Fibroblast of skin of back (primary cell): ENCODE data around the gene ATP6V0D1.

Experiments
- DNase-seq: peaks from one replicate; pipeline ENCODE4 v3.0.0-alpha.2; 2013

ATP6V0D1 gene

DNA sequence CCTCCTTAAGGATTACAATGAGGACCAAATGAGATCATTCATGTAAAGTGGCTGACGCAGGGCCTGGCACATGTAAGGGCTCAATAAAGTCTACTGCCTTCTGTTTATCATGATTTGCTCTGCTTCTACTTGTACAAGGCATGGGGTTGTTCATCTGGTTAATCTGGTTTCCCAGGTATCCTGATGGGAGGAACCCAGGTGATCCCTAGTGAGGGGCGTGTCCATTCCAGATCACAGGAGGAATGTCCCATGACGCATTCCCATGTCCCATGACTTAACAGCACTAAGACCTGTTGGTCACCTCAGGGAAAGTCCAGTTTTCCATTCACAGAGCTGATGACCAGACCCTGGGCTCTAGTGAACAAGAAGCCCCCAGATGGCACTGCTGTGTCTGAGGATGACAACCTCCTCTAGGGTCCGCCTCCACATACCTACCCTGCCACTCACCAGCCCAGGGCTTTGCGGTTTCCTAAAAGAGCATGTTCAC is 76.2 kb downstream of the ATP6V0D1 start:
- DNase-seq, result no peak

DNA sequence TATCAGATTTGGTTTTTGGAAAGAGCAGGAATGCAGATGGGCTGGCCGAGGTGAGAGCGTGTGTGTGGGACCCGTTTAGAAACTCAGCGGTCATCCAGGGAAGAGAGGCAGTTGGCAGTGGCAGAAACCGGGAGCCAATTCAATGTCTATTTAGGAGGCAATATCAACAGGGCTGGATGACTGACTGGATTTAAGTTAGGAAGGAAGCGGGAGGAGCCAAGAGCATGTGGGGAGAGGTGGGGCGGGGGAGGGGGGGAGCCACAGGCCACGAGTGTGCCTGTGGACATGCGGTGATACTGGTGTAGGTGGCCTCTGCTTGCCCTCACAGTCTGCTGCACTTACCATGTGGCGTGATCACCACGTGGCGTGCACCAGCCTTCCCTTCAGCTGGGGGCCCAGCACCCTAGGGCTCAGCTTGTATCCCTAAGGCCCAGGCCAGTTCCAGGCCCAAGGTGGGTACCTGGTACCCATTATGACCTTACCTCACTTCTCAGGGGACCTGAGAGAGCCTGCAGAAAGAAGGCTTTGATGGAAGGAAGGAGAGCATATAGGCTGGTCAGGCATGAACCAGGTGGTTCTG is 76.9 kb downstream of the ATP6V0D1 start:
- DNase-seq, result no peak

DNA sequence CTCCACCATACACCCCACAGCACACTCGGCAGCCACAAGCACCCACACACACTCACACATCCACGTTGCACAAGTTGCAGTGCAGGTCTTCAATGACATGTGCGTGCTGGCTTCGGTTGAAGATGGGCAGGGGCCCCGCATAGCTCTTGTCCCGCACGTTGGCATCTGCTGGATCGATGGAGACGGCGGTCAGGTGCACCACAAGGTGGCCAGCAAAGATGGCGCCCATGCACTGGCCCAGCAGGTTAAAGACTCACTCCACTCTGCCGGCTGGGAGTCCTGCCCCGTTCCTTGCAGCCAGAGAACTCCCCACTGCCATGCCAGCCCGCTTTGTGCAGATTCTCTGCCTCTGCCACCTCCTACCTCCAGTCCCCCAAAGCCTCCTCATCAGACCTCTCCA is 80.1 kb downstream of the ATP6V0D1 start:
- DNase-seq, result no peak

DNA sequence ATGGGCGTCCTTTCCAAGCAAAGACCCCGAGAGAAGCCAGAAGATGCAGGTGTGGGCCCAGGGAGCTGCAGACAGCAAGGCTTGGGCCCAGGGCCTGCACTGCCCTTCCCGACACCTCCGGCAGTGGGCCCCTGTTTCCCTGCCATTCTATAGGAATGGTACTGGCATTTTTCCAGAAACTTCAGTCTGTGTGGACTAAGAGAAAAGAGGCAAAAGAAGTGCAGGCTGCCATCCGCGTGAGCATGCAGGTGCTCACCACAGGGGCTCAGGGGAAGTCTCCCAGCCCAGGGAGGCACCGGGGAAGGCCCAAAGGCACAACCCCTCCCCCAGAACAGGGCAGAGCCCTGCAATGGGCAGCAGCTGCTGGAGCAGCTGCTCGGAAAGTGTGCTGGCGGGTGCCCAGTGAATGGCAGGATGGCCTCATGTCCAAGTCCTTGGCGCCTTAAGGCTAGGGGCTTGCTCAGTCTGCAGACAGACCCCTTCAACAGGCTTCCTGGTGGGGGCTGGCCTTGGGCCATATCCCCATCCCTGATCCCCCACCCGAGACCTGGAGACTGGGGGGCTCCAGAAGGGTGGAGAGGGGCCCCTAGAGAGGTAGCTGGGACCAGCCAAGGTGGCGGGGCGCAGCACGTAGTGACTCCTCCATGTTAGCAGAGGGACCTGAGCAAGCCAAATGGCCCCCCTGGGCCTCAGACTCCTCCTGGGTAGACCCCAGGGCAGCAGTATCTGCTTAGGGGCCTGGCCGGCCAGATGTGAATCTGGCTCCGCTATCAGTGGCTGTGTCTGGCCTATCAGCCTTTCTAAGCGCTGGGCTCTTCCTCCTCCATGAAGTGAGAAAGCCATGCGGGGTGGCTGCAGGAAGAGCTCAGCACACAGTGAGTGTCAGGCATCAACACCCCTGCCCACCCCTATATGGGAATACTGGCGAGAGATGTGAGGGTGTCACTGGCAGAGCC is 80.9 kb downstream of the ATP6V0D1 start:
- DNase-seq, result no peak

DNA sequence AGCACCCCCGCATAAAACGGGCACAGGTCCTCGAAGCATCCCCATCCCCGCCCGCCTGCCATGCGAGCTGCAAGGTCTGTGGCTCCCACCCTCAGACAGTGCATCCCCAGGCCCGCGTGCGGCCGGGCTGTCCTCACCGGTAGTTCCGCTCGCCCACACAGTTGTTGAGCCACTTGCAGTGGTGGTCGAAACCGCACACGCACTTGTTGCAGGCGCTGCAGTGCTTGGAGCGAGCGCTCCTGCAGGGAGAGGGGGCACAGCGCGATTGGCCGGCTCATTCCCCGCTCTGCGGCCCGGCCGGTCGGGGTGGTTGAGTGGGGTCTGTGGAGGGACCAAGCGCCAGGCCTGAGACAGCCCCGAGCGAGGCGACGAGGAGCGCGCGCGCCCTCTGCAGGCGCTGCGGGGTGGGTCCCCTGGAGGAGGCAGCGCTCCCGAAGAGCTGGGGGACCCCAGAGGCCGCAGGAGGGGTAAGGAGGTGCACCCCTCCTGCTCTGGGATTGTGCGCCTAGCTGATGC is 81.7 kb downstream of the ATP6V0D1 start:
- DNase-seq, result peak; percentile 18

DNA sequence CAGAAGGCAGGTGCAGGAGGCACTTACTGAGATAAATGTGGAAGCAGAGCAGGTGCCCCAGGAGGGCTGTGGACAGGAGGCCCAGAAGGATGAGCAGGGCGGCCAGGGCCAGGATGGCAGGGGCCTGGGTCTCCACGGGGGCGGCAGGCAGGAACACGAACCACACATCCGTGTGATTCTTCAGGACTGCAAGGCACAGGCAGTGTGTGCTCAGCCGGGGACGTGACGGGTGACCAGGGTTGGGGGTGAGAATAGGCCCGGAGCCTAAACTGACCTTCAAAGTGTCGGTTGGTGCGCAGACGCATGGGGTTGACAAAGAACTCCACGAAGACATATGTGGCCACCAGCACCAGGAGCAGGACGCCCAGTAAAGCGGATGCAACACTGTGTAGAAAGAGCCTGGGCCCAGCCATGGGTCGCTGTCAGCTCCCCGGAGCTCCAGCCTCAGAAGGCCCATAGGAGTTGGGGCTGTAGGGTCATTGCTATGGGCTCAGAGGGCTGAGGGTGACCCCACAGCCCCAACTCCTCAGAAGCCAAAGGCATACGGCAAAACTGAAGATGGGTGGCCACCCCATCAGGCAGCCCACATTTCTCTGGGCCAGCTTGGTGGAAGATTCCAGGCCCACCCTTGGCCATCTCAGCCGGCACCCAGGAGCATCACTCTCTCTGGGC is 82.3 kb downstream of the ATP6V0D1 start:
- DNase-seq, result no peak

DNA sequence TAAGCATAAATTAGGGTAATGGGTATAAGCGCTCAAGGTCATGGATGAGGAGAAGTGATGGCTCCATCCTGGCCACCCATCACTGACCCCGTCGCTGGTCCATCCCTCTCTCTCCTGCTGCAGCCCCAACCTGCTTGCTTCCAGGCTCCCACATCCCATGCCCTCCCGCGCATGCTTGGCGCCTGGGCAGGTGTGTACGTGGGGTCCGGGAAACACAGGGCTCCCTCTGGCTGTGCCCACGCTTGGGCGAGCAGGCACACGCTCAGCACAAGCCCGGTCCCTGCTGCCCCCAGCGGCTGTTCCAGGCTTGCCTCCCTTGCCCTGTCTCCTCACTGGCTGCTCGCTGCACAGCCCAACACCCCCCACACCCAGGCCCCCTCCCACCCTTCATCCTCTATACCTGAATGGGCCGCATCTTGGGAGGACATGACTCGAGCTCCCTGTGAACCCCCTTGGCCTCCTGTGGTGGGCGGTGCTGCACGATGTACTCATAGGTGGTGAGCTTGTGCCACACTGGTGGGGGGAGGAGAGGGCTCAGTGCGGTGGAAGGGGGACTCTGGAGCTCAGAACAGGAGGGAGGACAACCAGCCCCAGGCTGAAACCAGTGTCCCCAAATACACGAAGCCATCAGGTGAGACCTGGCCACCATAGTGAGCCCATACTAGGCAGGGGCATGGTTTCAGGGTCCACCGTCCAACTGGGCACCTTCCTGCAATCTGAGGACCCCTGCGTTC is 83.0 kb downstream of the ATP6V0D1 start:
- no peak for DNase-seq

DNA sequence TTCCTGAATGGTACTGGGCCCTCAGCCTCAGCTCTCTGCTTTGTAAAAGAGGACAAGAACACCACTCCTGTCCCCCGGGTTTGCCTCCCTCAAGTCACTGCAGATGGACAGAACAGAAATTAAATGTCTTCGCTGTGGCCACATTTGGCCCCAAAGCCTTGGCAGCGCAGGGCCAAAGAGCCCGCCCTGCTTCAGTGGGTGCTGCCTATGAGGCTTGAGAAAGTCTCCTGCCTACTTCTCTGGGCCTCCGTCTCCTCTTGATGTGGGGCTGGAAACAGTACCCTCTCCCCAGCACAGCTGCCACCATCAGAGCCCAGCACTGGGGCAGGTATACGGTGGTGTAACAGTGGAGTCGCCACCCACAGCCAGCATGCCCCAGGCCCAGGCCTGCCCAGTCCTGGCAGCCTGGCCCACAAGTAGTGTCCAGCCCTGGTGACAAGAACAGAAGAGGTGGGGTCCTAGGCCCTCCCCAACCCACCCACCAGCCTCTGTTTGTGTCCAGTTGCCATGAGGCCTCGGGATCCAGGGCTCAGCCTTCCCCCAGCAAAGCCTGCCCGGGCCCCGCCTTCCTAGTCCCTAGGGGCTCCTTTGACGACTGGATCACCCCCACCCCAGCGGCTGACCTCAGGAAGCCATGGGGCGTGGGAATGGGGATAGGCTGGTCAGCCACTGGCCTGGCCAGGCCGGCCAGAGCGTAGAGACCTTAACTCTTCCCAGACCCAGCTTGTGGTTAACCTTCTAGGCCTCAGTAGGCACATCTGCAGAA is 83.7 kb downstream of the ATP6V0D1 start:
- DNase-seq, result no peak

DNA sequence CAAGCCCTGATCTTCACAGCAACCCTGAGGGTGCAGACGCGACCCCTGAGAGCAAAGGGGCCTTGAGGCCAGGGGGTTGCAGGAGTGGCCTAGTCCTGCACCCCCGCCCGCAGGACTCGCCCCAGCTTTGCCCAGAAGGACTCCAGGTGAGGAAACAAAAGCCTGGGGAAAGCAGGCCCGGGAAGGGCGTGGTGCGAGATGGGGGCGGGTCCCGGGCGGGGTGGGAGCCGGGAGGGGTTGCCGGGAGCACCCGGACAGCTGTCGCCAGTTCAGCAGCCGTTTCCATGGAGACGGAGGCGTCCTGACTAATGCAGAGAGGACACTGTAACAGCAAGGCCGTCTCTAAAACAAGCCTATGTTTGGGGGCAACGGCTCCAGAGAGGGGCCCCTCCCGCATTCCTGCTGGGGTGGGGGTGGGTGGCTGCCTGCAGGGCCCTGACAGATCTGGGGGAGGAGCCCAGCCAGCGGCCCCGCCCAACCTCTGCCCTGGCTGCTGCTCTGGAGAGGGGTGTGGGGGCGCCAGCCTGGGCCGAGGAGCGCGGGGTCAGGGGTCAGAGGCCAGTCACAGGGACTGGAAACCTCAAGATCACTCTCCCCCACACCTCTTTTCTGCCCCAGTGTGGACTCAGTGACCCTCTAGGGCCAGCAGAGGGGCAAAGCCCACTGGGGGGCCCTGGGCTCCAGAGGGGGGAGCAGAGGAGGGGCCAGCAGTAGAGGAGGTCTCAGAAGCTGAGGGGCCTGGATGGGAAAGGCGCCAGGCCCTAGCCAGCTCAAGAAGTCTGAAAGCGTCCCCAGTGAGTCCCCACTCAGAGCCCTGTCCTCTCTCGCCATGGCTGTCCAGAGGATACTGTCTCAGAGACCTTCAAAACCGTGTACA is 84.6 kb downstream of the ATP6V0D1 start:
- DNase-seq, result peak; percentile 90

DNA sequence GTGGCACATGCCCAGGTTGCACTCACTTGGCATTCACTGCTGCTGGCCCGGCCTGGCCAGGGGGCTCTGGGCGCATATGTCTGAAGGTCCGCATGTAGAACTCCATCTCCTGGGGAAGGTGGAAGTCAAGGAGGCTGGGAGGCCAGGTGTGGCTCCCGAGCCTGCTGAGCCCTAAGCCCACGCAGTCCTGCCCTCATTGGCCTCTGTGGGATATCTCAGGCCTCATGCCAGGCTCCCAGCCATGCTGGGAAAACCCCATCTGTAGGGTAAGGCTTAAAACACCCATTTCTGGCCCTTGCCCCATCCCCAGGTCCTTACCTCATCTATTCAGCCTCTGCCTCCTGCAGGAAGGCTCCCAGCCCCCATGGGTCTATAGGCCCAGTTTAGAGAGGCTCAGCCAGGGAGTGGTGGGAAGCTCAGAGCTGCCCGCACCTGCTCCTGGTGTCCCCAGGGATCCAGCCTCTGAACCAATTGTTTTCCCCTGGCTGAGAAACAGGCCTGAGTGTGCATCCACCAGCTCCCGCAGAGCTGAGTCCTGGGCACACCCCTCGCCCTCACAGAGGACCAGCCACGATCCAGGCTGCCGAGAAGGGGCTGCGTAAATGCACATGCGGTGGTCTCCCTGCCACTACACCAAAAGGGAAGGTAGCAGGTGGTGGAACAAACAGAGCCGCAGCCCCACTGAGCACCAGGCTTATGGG is 85.3 kb downstream of the ATP6V0D1 start:
- no peak for DNase-seq

DNA sequence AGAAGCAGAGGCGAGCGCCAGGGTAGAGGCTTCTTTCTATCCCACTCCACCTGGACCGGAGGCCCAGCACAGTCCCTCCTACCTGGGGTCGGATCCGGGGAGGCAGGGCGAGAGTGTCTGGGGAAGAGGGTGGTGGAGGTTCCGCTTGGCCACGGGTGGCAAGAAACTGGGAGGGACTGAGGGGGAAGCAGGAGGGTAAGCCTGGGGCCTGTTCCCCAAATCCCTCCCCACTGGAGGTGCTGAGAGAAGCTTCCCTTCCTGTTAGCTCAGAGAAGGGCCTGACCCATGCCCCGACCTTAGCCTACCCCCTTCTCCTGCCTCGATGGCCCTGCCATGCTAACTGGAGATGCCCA is 85.9 kb downstream of the ATP6V0D1 start:
- no peak for DNase-seq

DNA sequence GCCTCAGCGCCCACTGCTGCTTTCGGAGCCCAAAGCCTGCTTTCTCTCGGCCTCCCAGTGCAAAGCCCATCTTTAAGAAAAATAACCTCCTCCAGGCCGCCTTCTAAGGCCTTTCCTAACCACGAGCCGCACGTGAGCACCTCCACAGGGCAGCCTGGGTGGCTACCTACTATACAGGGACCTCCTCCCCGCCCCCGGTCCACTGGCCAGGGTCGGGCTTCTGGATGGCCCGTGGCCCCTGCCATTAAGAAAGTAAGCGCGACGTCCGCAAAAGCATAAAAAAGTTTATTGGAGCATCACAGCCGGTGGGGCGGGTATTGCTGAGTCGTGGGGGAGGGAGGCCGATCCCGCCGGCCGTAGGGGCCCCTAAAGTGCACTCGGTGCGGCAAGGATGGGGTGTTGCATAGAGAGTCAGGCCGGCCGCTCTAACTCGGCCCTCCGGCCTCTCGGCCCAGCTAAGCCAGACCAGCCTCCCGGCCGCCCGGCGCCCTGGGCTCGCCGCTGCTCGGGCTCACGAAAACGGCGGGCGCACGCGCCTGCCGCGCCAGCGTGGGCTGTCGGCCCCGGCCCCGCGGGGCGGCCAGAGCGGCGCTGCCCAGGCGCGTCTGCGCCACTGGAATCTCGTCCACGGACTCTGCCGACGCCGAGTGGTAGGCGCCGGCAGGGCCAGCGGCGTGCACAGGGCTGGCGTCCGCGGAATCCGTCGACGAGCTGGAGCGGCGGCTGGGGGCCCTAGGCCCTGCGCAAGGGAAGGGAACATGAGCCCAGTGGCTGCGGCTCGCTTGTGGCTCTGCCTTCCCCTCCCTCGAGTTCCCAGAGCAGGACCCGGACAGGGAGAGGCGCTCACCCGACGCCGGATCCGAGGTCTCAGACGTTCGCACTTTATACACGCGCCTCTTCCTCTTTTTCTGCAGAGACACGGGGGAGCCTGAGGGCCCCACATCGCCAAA is 86.5 kb downstream of the ATP6V0D1 start:
- no peak for DNase-seq

DNA sequence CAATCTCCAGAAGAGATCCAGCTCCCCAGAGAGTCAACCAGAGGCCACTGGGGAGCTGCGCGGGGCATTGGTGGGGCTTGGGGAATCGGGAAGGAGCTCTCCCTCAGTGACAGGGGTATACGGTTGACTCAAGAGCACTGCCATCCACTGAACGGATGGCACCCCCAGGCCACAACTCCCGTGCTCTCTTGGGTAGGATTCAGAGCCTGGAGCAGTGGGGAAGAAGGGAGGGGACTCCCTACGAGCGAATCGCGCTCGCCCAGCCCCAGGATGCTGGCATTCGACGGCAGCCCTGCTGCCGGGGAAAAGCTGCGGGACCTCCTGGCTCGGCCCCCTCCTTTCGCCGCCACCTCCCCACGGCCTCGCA is 87.2 kb downstream of the ATP6V0D1 start:
- DNase-seq, result no peak

DNA sequence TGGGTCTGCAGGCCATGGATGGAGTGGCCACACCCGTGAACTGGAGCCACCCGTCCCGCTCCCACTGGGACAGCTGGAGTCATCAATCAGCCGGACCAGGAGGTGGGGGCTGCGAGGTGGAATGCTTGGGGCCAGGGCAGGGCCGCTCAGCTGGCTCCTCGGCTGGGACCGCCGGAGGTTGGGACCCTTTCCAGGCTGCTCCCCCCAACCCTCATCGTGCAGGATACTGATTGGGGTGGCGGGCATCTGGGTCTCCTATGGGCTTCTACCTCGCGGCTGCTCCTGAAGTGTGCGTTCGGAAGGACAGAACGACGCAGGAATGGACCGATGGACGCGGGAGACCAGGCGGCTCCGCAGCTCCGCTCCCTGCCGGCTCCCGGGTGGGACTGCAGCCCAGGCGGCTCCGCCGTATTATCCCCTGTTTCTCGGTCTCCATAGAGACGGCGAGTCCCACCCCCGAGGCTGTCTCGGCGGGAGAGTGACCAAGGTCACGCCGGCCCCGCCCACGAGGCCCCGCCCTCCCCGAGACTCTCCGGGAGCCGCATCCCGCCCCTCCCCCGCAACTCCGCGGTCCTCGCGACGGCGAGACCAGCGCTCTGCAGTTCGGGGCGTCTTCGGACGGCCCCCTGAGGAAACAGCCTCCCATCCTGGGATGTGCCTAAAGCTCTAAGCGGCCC is 87.7 kb downstream of the ATP6V0D1 start, which contains the start of gene TPPP3:
Gene TPPP3, minus strand, starts transcription at position 388 of the 677 bp plus-strand sequence. CDS start 2,387 bp downstream, outside the sequence.
- peak; percentile 79 for DNase-seq

DNA sequence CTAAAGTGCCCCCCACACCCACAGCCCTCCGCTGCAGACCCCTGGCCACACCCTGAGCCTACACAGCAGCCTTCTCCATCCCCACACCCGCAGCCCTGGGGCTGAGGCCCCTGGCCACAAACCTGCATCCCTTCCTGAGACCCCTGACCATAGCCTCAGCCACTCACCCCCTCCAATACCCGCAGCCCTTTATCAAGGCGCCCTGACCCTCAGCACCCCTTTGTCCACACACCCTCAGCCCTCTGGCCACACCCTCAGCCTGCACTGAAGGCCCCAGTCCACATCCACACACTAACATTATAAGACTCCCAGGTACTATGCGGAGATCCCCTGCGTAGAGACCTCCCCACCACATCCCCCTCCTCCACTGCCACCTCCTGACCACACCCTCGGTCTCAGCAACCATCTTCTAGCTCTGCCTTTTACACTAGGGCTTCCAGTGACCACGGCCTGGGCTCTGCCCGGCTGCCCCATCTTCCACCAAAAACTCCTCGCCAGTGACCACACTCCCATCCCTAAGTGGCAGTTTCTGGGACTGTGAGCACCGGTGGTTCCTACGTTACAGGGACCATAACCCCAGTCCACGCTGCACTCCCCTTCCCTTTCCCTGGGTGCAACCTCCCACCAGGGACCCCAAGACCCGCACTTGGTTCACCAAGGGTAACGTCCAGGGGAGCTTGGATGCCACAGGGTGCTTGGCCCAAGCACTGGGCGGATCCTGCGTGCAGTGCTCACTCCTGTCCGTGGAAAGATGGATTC is 88.5 kb downstream of the ATP6V0D1 start:
- no peak for DNase-seq

DNA sequence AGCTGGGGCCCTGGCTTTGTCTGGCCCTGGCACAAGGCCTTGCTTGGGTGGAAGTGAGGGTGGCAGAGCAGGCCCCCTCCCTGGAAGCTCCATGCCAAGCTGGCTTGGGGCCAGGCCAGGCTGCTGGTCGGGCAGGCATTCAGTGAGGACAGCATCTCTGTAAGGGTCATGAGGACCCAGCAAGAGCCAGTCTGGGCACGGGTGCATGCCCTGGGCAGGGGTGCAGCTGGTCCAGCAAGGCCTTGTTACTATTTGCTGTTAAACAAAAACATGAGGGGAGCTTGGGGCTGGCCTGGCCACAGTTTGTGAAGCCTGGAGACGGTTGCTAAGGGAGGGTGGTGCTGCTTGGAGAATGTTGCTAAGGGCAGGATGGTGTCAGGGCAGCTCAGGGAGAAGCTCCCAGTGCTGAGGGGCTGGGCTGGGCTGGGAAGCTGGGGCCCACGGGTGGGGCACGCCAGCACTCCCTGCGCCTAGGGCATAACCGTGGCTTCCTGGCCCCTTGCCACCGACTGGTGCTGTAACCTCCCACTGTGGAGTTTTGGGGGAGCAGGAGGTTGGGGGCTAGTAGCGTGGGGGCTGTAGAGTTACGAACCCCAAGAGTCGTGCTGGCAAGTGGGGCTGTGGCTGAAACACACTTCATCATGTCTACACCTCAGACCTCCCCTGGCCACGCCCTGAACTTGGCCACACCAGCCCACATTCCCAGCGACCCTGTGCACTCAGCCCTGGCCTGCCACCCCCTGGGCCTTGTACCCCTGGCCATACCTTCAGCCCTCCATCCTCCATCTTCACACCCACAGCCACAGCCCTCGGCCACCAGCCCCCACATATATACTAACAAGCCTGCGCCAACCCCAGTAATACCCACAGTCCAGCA is 89.3 kb downstream of the ATP6V0D1 start:
- DNase-seq, result no peak
